ENCODE results near the gene CAPN13.

The CAPN13 gene

DNA sequence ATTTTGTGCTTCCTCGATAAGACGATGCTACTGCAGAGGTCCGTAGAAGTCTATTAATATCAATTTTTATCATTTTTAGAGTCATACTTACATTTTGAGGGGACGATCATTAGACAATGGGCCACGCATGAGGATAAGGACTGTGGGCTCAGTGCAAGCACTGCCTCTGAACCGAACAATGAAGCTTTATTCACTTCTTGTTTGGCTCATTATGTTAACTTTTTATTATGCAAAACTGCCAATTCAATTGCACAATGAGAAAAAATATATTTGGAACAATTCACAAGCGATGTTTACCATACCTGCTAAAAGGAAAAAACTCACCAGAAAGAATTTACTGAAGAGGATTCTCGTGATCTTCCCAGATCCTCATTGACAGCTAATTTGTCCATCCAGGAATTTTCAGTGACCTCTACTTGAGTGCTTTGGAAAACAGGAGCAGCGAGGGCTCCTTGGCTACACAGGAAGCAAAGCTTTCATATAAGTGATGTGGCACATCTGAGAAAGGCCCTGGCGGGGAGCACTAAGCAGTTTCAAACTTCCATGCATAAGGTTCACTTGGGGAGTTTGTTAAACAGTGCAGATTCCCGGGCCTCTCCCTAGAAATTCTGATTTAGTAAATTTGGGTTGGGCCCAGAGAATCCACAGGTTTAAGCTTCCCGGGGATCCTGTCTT lies 13.3 kb upstream of the CAPN13 start:
- Histone ChIP-seq H2AK5ac (ENCODE audit: low read depth, low read length) (no peak overlapping the region), H2BK12ac (ENCODE audit: low read length) (no peak overlapping the region), H3K4me3 (ENCODE audit: low read length in 2 of 2) (no peak overlapping the region), H2BK5ac (ENCODE audit: low read length) (no peak overlapping the region), H3K14ac (ENCODE audit: low read length) (no peak overlapping the region), H3K18ac (ENCODE audit: low read length) (no peak overlapping the region), H3K36me3 (replicated peaks in 1 of 2; ENCODE audit: control insufficient read depth in 2 of 2, insufficient read depth in 2 of 2, low read length in 2 of 2) (no peaks in the 10 kb centered on the region), H3K27ac (replicated peaks; ENCODE audit: low read length) (no peak overlapping the region), H4K91ac (ENCODE audit: low read depth, low read length, poor library complexity) (no peak overlapping the region), H2BK120ac (ENCODE audit: low read depth, low read length) (no peak overlapping the region), H3K79me1 (ENCODE audit: low read depth, low read length) (no peaks in the 10 kb centered on the region), H3K27me3 (ENCODE audit: control insufficient read depth in 3 of 3, insufficient read depth in 3 of 3, low read depth in 1 of 3, low read length in 3 of 3) (no peaks in the 10 kb centered on the region), H3K4me2 (ENCODE audit: insufficient read depth, low read length, poor library complexity, severe bottlenecking) (no peak overlapping the region), H3K23ac (ENCODE audit: low read depth, low read length, poor library complexity) (no peak overlapping the region), H3K4ac (ENCODE audit: low read length) (no peak overlapping the region), H4K8ac (ENCODE audit: low read depth, low read length) (no peak overlapping the region), H3K4me1 (ENCODE audit: control insufficient read depth in 2 of 2, insufficient read depth in 1 of 2, low read depth in 1 of 2, low read length in 2 of 2) (peaks cover 0 to 4% of the 10 kb centered on the region in 2 donors), H2BK15ac (ENCODE audit: low read length) (no peak overlapping the region), H3K9ac (ENCODE audit: low read depth, low read length, poor library complexity) (no peak overlapping the region), H3K9me3 (replicated peaks in 1 of 2; ENCODE audit: control insufficient read depth in 2 of 2, insufficient read depth in 1 of 2, low read depth in 1 of 2, low read length in 2 of 2) (no peaks in the 10 kb centered on the region), H2AFZ (ENCODE audit: low read length) (no peak overlapping the region)
- WGBS, 2 donors (ENCODE audit: extremely low coverage in 2 of 2, insufficient read length in 2 of 2, insufficient replicate concordance in 1 of 2), result no CpG with 5 or more reads among the region's 12 CpGs
- DNase-seq (ENCODE audit: low spot score), result no peak

DNA sequence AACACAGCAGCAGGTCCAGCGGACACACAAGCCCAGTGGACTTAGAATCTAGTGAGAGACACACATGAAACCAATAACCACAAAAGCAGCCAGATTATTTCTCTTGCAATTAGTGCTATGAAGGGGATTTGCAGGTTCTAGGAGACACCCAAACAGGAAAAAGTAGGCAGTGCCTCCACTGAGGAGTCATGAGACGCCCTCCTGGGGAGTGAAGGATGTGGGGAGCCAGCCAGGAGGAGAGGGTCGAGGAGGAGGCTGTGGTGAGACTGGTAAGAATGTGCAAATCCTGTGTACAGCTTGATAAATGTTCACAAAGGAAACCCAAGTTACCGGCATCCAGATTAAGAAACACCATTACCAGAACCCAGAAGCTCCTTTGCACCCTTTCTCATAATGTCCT lies 2.7 kb upstream of the CAPN13 start:
- Histone ChIP-seq H3K14ac (ENCODE audit: low read length) (no peak overlapping the region), H3K4me3 (ENCODE audit: low read length in 2 of 2) (no peak overlapping the region), H3K36me3 (replicated peaks in 1 of 2; ENCODE audit: control insufficient read depth in 2 of 2, insufficient read depth in 2 of 2, low read length in 2 of 2) (no peaks in the 10 kb centered on the region), H3K9ac (ENCODE audit: low read depth, low read length, poor library complexity) (no peak overlapping the region), H2BK5ac (ENCODE audit: low read length) (no peak overlapping the region), H2AK5ac (ENCODE audit: low read depth, low read length) (no peak overlapping the region), H4K91ac (ENCODE audit: low read depth, low read length, poor library complexity) (no peak overlapping the region), H2BK120ac (ENCODE audit: low read depth, low read length) (no peak overlapping the region), H3K79me1 (ENCODE audit: low read depth, low read length) (no peaks in the 10 kb centered on the region), H2BK12ac (ENCODE audit: low read length) (no peak overlapping the region), H3K4me2 (ENCODE audit: insufficient read depth, low read length, poor library complexity, severe bottlenecking) (no peak overlapping the region), H3K4me1 (ENCODE audit: control insufficient read depth in 2 of 2, insufficient read depth in 1 of 2, low read depth in 1 of 2, low read length in 2 of 2) (no peaks in the 10 kb centered on the region), H2BK15ac (ENCODE audit: low read length) (no peak overlapping the region), H3K18ac (ENCODE audit: low read length) (peak overlapping the region; percentile 58), H4K8ac (ENCODE audit: low read depth, low read length) (no peak overlapping the region), H3K9me3 (replicated peaks in 1 of 2; ENCODE audit: control insufficient read depth in 2 of 2, insufficient read depth in 1 of 2, low read depth in 1 of 2, low read length in 2 of 2) (no peaks in the 10 kb centered on the region), H3K27ac (replicated peaks; ENCODE audit: low read length) (no peak overlapping the region), H3K23ac (ENCODE audit: low read depth, low read length, poor library complexity) (no peak overlapping the region), H3K4ac (ENCODE audit: low read length) (no peak overlapping the region), H3K27me3 (ENCODE audit: control insufficient read depth in 3 of 3, insufficient read depth in 3 of 3, low read depth in 1 of 3, low read length in 3 of 3) (no peaks in the 10 kb centered on the region), H2AFZ (ENCODE audit: low read length) (no peak overlapping the region)
- WGBS, 2 donors (ENCODE audit: extremely low coverage in 2 of 2, insufficient read length in 2 of 2, insufficient replicate concordance in 1 of 2), result no CpG with 5 or more reads among the region's 4 CpGs
- no peak for DNase-seq (ENCODE audit: low spot score)

DNA sequence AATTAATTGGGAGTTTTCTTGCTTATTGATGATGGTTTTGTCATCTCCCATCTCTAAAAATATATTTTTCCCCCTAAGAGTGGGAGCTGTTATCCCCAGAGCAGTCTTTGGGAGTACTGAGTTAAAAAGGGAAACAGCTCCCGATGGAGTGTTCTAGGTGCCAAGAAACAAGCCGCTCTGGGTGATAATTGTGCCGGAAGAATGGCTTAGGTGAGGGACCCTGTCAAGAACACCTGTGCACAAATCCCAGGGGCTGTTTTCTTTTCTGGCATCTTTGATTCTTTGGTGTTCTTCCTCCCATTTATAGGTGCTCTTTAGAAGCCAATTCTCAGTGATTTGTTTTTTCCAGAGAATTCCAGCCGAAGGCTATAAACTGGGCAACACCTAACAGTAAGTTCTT lies 1.4 kb upstream of the CAPN13 start:
- Histone ChIP-seq H3K18ac (ENCODE audit: low read length) (no peak overlapping the region), H2AFZ (ENCODE audit: low read length) (no peak overlapping the region), H3K36me3 (replicated peaks in 1 of 2; ENCODE audit: control insufficient read depth in 2 of 2, insufficient read depth in 2 of 2, low read length in 2 of 2) (no peaks in the 10 kb centered on the region), H4K8ac (ENCODE audit: low read depth, low read length) (no peak overlapping the region), H3K27me3 (ENCODE audit: control insufficient read depth in 3 of 3, insufficient read depth in 3 of 3, low read depth in 1 of 3, low read length in 3 of 3) (no peaks in the 10 kb centered on the region), H3K79me1 (ENCODE audit: low read depth, low read length) (no peaks in the 10 kb centered on the region), H2BK15ac (ENCODE audit: low read length) (no peak overlapping the region), H3K4me1 (ENCODE audit: control insufficient read depth in 2 of 2, insufficient read depth in 1 of 2, low read depth in 1 of 2, low read length in 2 of 2) (peaks cover 0 to 4% of the 10 kb centered on the region in 2 donors), H2BK120ac (ENCODE audit: low read depth, low read length) (no peak overlapping the region), H2BK5ac (ENCODE audit: low read length) (no peak overlapping the region), H2AK5ac (ENCODE audit: low read depth, low read length) (no peak overlapping the region), H4K91ac (ENCODE audit: low read depth, low read length, poor library complexity) (no peak overlapping the region), H3K4me2 (ENCODE audit: insufficient read depth, low read length, poor library complexity, severe bottlenecking) (no peak overlapping the region), H3K14ac (ENCODE audit: low read length) (no peak overlapping the region), H3K9ac (ENCODE audit: low read depth, low read length, poor library complexity) (no peak overlapping the region), H3K27ac (replicated peaks; ENCODE audit: low read length) (no peak overlapping the region), H3K4ac (ENCODE audit: low read length) (no peak overlapping the region), H3K9me3 (replicated peaks in 1 of 2; ENCODE audit: control insufficient read depth in 2 of 2, insufficient read depth in 1 of 2, low read depth in 1 of 2, low read length in 2 of 2) (no peaks in the 10 kb centered on the region), H2BK12ac (ENCODE audit: low read length) (no peak overlapping the region), H3K23ac (ENCODE audit: low read depth, low read length, poor library complexity) (no peak overlapping the region), H3K4me3 (ENCODE audit: low read length in 2 of 2) (no peak overlapping the region)
- no CpG with 5 or more reads among the region's 4 CpGs for WGBS, 2 donors (ENCODE audit: extremely low coverage in 2 of 2, insufficient read length in 2 of 2, insufficient replicate concordance in 1 of 2)
- DNase-seq (ENCODE audit: low spot score), result no peak

DNA sequence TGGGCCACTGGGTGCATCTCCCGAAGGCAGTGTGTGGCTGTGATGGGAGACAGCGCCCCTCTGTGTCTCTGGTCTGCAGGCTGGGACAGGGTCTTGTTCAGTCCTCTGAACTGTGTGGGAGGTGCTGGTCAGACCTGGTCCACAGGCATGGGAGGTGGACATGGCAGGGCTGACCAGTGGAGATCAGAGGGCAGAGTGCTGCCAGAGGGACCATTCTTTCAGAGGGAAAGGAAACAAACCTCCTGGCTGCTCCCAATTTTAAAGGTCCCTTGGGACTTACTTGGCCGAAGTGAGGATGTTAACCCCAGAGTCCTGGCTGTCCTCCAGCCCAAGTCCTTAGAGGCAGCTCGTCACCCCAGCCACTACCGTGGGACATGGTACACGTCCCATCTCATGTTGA lies 4.0 kb downstream of the CAPN13 start:
- Histone ChIP-seq H3K14ac (ENCODE audit: low read length) (peak overlapping the region; percentile 66), H3K9me3 (replicated peaks in 1 of 2; ENCODE audit: control insufficient read depth in 2 of 2, insufficient read depth in 1 of 2, low read depth in 1 of 2, low read length in 2 of 2) (no peaks in the 10 kb centered on the region), H3K27ac (replicated peaks; ENCODE audit: low read length) (no peak overlapping the region), H3K27me3 (ENCODE audit: control insufficient read depth in 3 of 3, insufficient read depth in 3 of 3, low read depth in 1 of 3, low read length in 3 of 3) (no peaks in the 10 kb centered on the region), H2BK5ac (ENCODE audit: low read length) (no peak overlapping the region), H3K4me3 (ENCODE audit: low read length in 2 of 2) (peak overlapping the region in 1 of 2 donors; percentile 26), H4K8ac (ENCODE audit: low read depth, low read length) (no peak overlapping the region), H3K36me3 (replicated peaks in 1 of 2; ENCODE audit: control insufficient read depth in 2 of 2, insufficient read depth in 2 of 2, low read length in 2 of 2) (no peaks in the 10 kb centered on the region), H3K9ac (ENCODE audit: low read depth, low read length, poor library complexity) (no peak overlapping the region), H3K23ac (ENCODE audit: low read depth, low read length, poor library complexity) (no peak overlapping the region), H3K18ac (ENCODE audit: low read length) (peak overlapping the region; percentile 78), H3K4me1 (ENCODE audit: control insufficient read depth in 2 of 2, insufficient read depth in 1 of 2, low read depth in 1 of 2, low read length in 2 of 2) (peaks cover 0 to 4% of the 10 kb centered on the region in 2 donors), H2AK5ac (ENCODE audit: low read depth, low read length) (no peak overlapping the region), H4K91ac (ENCODE audit: low read depth, low read length, poor library complexity) (no peak overlapping the region), H2BK120ac (ENCODE audit: low read depth, low read length) (no peak overlapping the region), H2AFZ (ENCODE audit: low read length) (no peak overlapping the region), H3K79me1 (ENCODE audit: low read depth, low read length) (no peaks in the 10 kb centered on the region), H2BK15ac (ENCODE audit: low read length) (peak overlapping the region; percentile 52), H2BK12ac (ENCODE audit: low read length) (no peak overlapping the region), H3K4me2 (ENCODE audit: insufficient read depth, low read length, poor library complexity, severe bottlenecking) (no peak overlapping the region), H3K4ac (ENCODE audit: low read length) (no peak overlapping the region)
- DNase-seq (ENCODE audit: low spot score), result no peak
- no CpG with 5 or more reads among the region's 6 CpGs for WGBS, 2 donors (ENCODE audit: extremely low coverage in 2 of 2, insufficient read length in 2 of 2, insufficient replicate concordance in 1 of 2)
